ENCODE measurements around the gene TRPM2. TPM values are rescaled to one million over a fixed set of nuclear protein-coding genes. Genes with fewer than 3 reads are reported as not detected.

TRPM2 gene
- total RNA-seq, 1 experiment from 2014 or later: 28.1 TPM

DNA sequence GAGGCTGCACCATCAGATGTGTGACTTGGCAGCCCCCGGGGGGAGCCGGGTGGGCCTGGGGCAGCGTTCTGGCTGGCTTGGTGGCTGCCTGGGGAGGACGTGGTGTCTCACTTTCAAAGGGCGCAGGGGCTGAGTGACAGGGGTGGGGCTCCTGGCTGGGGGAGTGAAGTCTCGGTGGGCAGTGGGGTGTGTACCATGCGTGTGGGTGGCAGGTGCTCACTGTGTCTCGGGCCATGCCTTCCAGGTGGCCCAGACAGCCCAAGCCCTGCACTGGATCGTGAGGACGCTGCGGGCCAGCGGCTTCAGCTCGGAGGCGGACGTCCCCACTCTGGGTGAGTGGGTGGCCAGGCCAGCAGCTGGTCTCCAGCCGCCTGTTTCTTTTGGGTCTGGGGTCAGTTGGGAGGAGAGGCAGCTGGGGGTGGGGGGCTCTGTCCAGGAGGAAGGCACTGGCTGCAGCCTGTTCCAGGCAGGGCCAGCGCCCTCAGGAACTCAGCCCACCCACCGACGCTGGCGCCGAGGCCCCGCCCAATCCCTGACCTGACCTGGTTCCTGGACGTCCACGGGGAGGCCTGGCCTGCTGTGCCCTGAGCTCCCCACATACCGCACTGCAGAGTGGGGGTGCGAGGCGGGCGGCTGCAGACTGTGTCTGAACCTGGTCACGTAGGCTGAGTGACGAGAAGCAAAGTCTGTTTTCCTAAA lies 71.3 kb downstream of the TRPM2 start:
- peak overlapping the region; percentile 88 for H3K27ac ChIP-seq (ENCODE audit: low read depth, low read length)
- H3K9me2 ChIP-seq (ENCODE audit: insufficient read depth): no peaks in the 10 kb centered on the region
- no peaks in the 10 kb centered on the region for H3K27me3 ChIP-seq (ENCODE audit: insufficient read depth, low read length)
- peaks cover 4 to 36% of the 10 kb centered on the region in 2 experiments; a peak in 3 of 4 replicates for H3K4me1 ChIP-seq (ENCODE audit: control insufficient read depth in 1 of 2, insufficient read depth in 2 of 2, low read length in 2 of 2)
- intact Hi-C loops (cut with micrococcal nuclease): loop anchor here (1.0 kb wide), 1 partner anchor 85 kb away; the partner anchor contains the start of gene CFAP410
- ChIA-PET POLR2A (interaction anchor here (1.0 kb wide), 2 partner anchors 83 to 86 kb away, joined by 3 to 4 read pairs; partner anchors contain the start of gene CFAP410), RAD21 (ENCODE audit: low non-redundant PET in 1 of 2, low total read pairs in 2 of 2, uncharacterized antibody in 2 of 2, unreplicated experiment in 2 of 2) (no interaction called here), CTCF (no interaction called here)
- H4K20me1 ChIP-seq (ENCODE audit: insufficient read depth): no peaks in the 10 kb centered on the region
- DNase-seq (ENCODE audit: low read depth, low spot score) (no peak), ATAC-seq (peak; percentile 48)
- peaks cover 0 to 10% of the 10 kb centered on the region in 2 experiments; a peak in 1 of 4 replicates for H3K36me3 ChIP-seq (ENCODE audit: control insufficient read depth in 1 of 2, insufficient read depth in 2 of 2, low read length in 2 of 2)
- peaks cover 29% of the 10 kb centered on the region for H3K79me2 ChIP-seq (ENCODE audit: insufficient read depth, low read length)
- peak overlapping the region; percentile 95 for H3K9ac ChIP-seq (ENCODE audit: low read length)
- peak overlapping the region; percentile 85 to 88 for H3K4me3 ChIP-seq (replicated peaks in 1 of 2; ENCODE audit: low read depth in 1 of 2, low read length in 2 of 2)
- no peak overlapping the region for H2AFZ ChIP-seq (ENCODE audit: low read depth, low read length, poor library complexity, severe bottlenecking)
- TF ChIP-seq TCF7L2 (IDR thresholded peaks at IDR 0.05; ENCODE audit: borderline replicate concordance, extremely low read depth, insufficient read depth, insufficient read length) (no peak), ZNF274 (IDR thresholded peaks at IDR 0.05; ENCODE audit: low read depth, low read length) (no peak), FOSL1 (IDR thresholded peaks at IDR 0.05; ENCODE audit: low read depth) (no peak), EZH2 (IDR thresholded peaks at IDR 0.05) (no peak), POLR2AphosphoS5 (IDR thresholded peaks at IDR 0.05; ENCODE audit: low read depth, low read length) (no peak), ZFX (IDR thresholded peaks at IDR 0.05) (no peak)
- H3K9me3 ChIP-seq (ENCODE audit: control insufficient read depth in 1 of 2, insufficient read depth in 1 of 2, low read depth in 1 of 2, low read length in 2 of 2): peaks cover 2 to 3% of the 10 kb centered on the region in 2 experiments; a peak in 3 of 4 replicates
- TSS peak; percentile 49 for BruUV-seq (replicated peaks)
- peak overlapping the region; percentile 95 for H3K4me2 ChIP-seq (ENCODE audit: low read length)

- Histone ChIP-seq H3K4me3 (replicated peaks in 1 of 2; ENCODE audit: low read depth in 1 of 2, low read length in 2 of 2) (peak overlapping the region; percentile 85 to 88), H3K27me3 (ENCODE audit: insufficient read depth, low read length) (no peaks in the 10 kb centered on the region), H3K4me1 (ENCODE audit: control insufficient read depth in 1 of 2, insufficient read depth in 2 of 2, low read length in 2 of 2) (peaks cover 4 to 36% of the 10 kb centered on the region in 2 experiments; a peak in 3 of 4 replicates), H3K36me3 (ENCODE audit: control insufficient read depth in 1 of 2, insufficient read depth in 2 of 2, low read length in 2 of 2) (peaks cover 0 to 14% of the 10 kb centered on the region in 2 experiments; a peak in 1 of 4 replicates), H4K20me1 (ENCODE audit: insufficient read depth) (no peaks in the 10 kb centered on the region), H3K9me3 (ENCODE audit: control insufficient read depth in 1 of 2, insufficient read depth in 1 of 2, low read depth in 1 of 2, low read length in 2 of 2) (peaks cover 4 to 6% of the 10 kb centered on the region in 2 experiments; a peak in 3 of 4 replicates), H2AFZ (ENCODE audit: low read depth, low read length, poor library complexity, severe bottlenecking) (no peak overlapping the region), H3K4me2 (ENCODE audit: low read length) (peak overlapping the region; percentile 95), H3K9ac (ENCODE audit: low read length) (peak overlapping the region; percentile 95), H3K27ac (ENCODE audit: low read depth, low read length) (peak overlapping the region; percentile 88), H3K79me2 (ENCODE audit: insufficient read depth, low read length) (peaks cover 34% of the 10 kb centered on the region), H3K9me2 (ENCODE audit: insufficient read depth) (no peaks in the 10 kb centered on the region)
- ATAC-seq (peak; percentile 90), DNase-seq (ENCODE audit: low read depth, low spot score) (peak; percentile 73)
- no TSS peak for BruUV-seq (replicated peaks)
- ChIA-PET RAD21 (ENCODE audit: low non-redundant PET in 1 of 2, low total read pairs in 2 of 2, uncharacterized antibody in 2 of 2, unreplicated experiment in 2 of 2) (no interaction called here), POLR2A (interaction anchor here (1.0 kb wide), 2 partner anchors 83 to 87 kb away, joined by 3 to 4 read pairs; partner anchors contain the start of gene CFAP410), CTCF (no interaction called here)
- intact Hi-C loops (cut with micrococcal nuclease): loop anchor here (1.0 kb wide), 1 partner anchor 86 kb away; the partner anchor contains the start of gene CFAP410
- TF ChIP-seq ZNF274 (IDR thresholded peaks at IDR 0.05; ENCODE audit: low read depth, low read length) (no peak), POLR2AphosphoS5 (IDR thresholded peaks at IDR 0.05; ENCODE audit: low read depth, low read length) (peak; percentile 75), CBX3 (IDR thresholded peaks at IDR 0.05; ENCODE audit: low read depth) (no peak), ZFX (IDR thresholded peaks at IDR 0.05) (peak; percentile 62; the same call in 1 of the 2 replicates), YY1 (IDR thresholded peaks at IDR 0.05; ENCODE audit: extremely low read depth, insufficient replicate concordance, low read depth, low read length) (peak; percentile 22)
- TF ChIP-seq, protein P1, sequence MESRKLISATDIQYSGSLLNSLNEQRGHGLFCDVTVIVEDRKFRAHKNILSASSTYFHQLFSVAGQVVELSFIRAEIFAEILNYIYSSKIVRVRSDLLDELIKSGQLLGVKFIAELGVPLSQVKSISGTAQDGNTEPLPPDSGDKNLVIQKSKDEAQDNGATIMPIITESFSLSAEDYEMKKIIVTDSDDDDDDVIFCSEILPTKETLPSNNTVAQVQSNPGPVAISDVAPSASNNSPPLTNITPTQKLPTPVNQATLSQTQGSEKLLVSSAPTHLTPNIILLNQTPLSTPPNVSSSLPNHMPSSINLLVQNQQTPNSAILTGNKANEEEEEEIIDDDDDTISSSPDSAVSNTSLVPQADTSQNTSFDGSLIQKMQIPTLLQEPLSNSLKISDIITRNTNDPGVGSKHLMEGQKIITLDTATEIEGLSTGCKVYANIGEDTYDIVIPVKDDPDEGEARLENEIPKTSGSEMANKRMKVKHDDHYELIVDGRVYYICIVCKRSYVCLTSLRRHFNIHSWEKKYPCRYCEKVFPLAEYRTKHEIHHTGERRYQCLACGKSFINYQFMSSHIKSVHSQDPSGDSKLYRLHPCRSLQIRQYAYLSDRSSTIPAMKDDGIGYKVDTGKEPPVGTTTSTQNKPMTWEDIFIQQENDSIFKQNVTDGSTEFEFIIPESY (IDR thresholded peaks at IDR 0.05; ENCODE audit: extremely low read depth, insufficient replicate concordance, low read length): peak; percentile 27
Observed at GRCh38 chr21:44425307-44425894, 72.0 kb downstream of the TRPM2 start.
